ENCODE data around the gene THOC6.
A peak's percentile ranks its signal among the peaks of the same experiment; 100 is the strongest.

The THOC6 gene

GRCh38 chr16:3045758-3046640 lies 22.2 kb downstream of the THOC6 start, which contains the start of gene MMP25 (continued):
- TF ChIP-seq ZNF302 (tag by site-specific recombination; IDR thresholded peaks at IDR 0.05; ENCODE audit: low read depth) (no peak), KLF16 (tag by site-specific recombination; IDR thresholded peaks at IDR 0.05) (peak; percentile 69), ZSCAN16 (tag by site-specific recombination; IDR thresholded peaks at IDR 0.05) (no peak), ZNF837 (tag by site-specific recombination; IDR thresholded peaks at IDR 0.05) (no peak), ZNF558 (tag by site-specific recombination; IDR thresholded peaks at IDR 0.05) (no peak), ZBTB48 (tag by site-specific recombination; IDR thresholded peaks at IDR 0.05) (0 out of 2 replicates have a peak, but pooled peaks have one; percentile 48), ZNF10 (tag by site-specific recombination; IDR thresholded peaks at IDR 0.05) (peak; percentile 49; the same call in 1 of the 2 replicates), ZNF48 (tag by site-specific recombination; IDR thresholded peaks at IDR 0.05) (no peak), MEIS1 (CRISPR knock-in tag; IDR thresholded peaks at IDR 0.05; ENCODE audit: borderline replicate concordance) (no peak), ZXDB (tag by site-specific recombination; IDR thresholded peaks at IDR 0.05) (peak; percentile 16; the same call in 1 of the 2 replicates), ZBTB20 (tag by site-specific recombination; IDR thresholded peaks at IDR 0.05) (peak; percentile 58; the same call in 1 of the 2 replicates), ZBTB49 (tag by site-specific recombination; IDR thresholded peaks at IDR 0.05; ENCODE audit: low read depth) (no peak), ZNF776 (tag by site-specific recombination; IDR thresholded peaks at IDR 0.05; ENCODE audit: borderline replicate concordance) (no peak), ZNF423 (tag by site-specific recombination; IDR thresholded peaks at IDR 0.05) (no peak), ZNF530 (tag by site-specific recombination; IDR thresholded peaks at IDR 0.05; ENCODE audit: low read depth) (0 out of 2 replicates have a peak, but pooled peaks have one; percentile 54), GLIS2 (tag by site-specific recombination; IDR thresholded peaks at IDR 0.05) (peak; percentile 80), ZSCAN30 (tag by site-specific recombination; IDR thresholded peaks at IDR 0.05) (no peak), ZNF266 (tag by site-specific recombination; IDR thresholded peaks at IDR 0.05; ENCODE audit: low read depth) (no peak), SP3 (tag by site-specific recombination; IDR thresholded peaks at IDR 0.05) (peak; percentile 46; the same call in 1 of the 2 replicates), ZNF221 (tag by site-specific recombination; IDR thresholded peaks at IDR 0.05; ENCODE audit: borderline replicate concordance) (no peak), ZNF202 (tag by site-specific recombination; IDR thresholded peaks at IDR 0.05; ENCODE audit: borderline replicate concordance) (no peak), OSR2 (tag by site-specific recombination; IDR thresholded peaks at IDR 0.05) (peak; percentile 53), PATZ1 (tag by site-specific recombination; IDR thresholded peaks at IDR 0.05) (peak; percentile 83)

Measured in HEK293 (cell line).